ENCODE data around the gene ARHGAP25. TPM values are rescaled to one million over a fixed set of nuclear protein-coding genes. Genes with fewer than 3 reads are reported as not detected.

The ARHGAP25 gene
- polyA plus RNA-seq, 1 donor (not counting 4 experiments of a cell fraction or from before 2014, with no cell fraction given): 25.3 TPM

- DNase-seq (ENCODE audit: low read depth, low spot score) (no peak), FAIRE-seq (no peak)
- Histone ChIP-seq H3K4me1 (ENCODE audit: control insufficient read depth, extremely low read depth, insufficient read depth, low read length) (peaks cover 25% of the 10 kb centered on the region), H3K4me3 (ENCODE audit: control insufficient read depth in 2 of 3, extremely low read depth in 1 of 3, insufficient read depth in 2 of 3, low read depth in 1 of 3, low read length in 3 of 3) (no peak overlapping the region), H4K20me1 (ENCODE audit: control insufficient read depth, extremely low read depth, insufficient read depth, low read length) (no peaks in the 10 kb centered on the region), H3K79me2 (ENCODE audit: control insufficient read depth, insufficient read depth, low read length) (no peaks in the 10 kb centered on the region), H3K9me3 (ENCODE audit: control insufficient read depth, low read depth, low read length) (no peaks in the 10 kb centered on the region), H3K9ac (ENCODE audit: control insufficient read depth, extremely low read depth, insufficient read depth, low read length) (no peak overlapping the region), H3K4me2 (ENCODE audit: control insufficient read depth, extremely low read depth, insufficient read depth, low read depth, low read length) (no peak overlapping the region), H3K27ac (ENCODE audit: control insufficient read depth, insufficient read depth, low read length) (no peak overlapping the region), H3K9me1 (ENCODE audit: control insufficient read depth, extremely low read depth, insufficient read depth, low read length) (no peaks in the 10 kb centered on the region), H3K27me3 (ENCODE audit: control insufficient read depth, extremely low read depth, insufficient read depth, low read length) (no peaks in the 10 kb centered on the region), H2AFZ (ENCODE audit: control insufficient read depth, low read length) (no peak overlapping the region), H3K36me3 (ENCODE audit: control insufficient read depth in 2 of 2, extremely low read depth in 1 of 2, insufficient read depth in 2 of 2, low read length in 2 of 2) (no peaks in the 10 kb centered on the region)
- dilution Hi-C loops (cut with MboI; ENCODE audit: extremely low pct_ligation_motif_present, low sequenced_read_pairs): no loop called here
- no peak for TF ChIP-seq CTCF (optimal IDR thresholded peaks at IDR 0.05 in 1 of 3, IDR thresholded peaks at IDR 0.05 in 1 of 3, conservative IDR thresholded peaks at IDR 0.05 in 1 of 3; ENCODE audit: extremely low read depth in 1 of 3, insufficient read depth in 2 of 3, low read length in 3 of 3)
- TF ChIP-seq EZH2 (IDR thresholded peaks at IDR 0.05; ENCODE audit: low read length): no peak
These were observed 32.7 kb downstream of the ARHGAP25 start for GRCh38 chr2:68767031-68767961.

GRCh38 chr2:68767996-68768395, 33.4 kb downstream of the ARHGAP25 start:
- DNase-seq (ENCODE audit: low read depth, low spot score) (no peak), FAIRE-seq (no peak)
- no peak overlapping the region for H3K4me3 ChIP-seq (ENCODE audit: control insufficient read depth in 2 of 3, extremely low read depth in 1 of 3, insufficient read depth in 2 of 3, low read depth in 1 of 3, low read length in 3 of 3)
- no peak overlapping the region for H2AFZ ChIP-seq (ENCODE audit: control insufficient read depth, low read length)
- no peaks in the 10 kb centered on the region for H3K9me1 ChIP-seq (ENCODE audit: control insufficient read depth, extremely low read depth, insufficient read depth, low read length)
- no peaks in the 10 kb centered on the region for H3K27me3 ChIP-seq (ENCODE audit: control insufficient read depth, extremely low read depth, insufficient read depth, low read length)
- H3K79me2 ChIP-seq (ENCODE audit: control insufficient read depth, insufficient read depth, low read length): no peaks in the 10 kb centered on the region
- H3K4me1 ChIP-seq (ENCODE audit: control insufficient read depth, extremely low read depth, insufficient read depth, low read length): peaks cover 25% of the 10 kb centered on the region
- TF ChIP-seq EZH2 (IDR thresholded peaks at IDR 0.05; ENCODE audit: low read length): no peak
- TF ChIP-seq CTCF (optimal IDR thresholded peaks at IDR 0.05 in 1 of 3, IDR thresholded peaks at IDR 0.05 in 1 of 3, conservative IDR thresholded peaks at IDR 0.05 in 1 of 3; ENCODE audit: extremely low read depth in 1 of 3, insufficient read depth in 2 of 3, low read length in 3 of 3): no peak
- H3K9me3 ChIP-seq (ENCODE audit: control insufficient read depth, low read depth, low read length): no peaks in the 10 kb centered on the region
- no peak overlapping the region for H3K9ac ChIP-seq (ENCODE audit: control insufficient read depth, extremely low read depth, insufficient read depth, low read length)
- no peak overlapping the region for H3K27ac ChIP-seq (ENCODE audit: control insufficient read depth, insufficient read depth, low read length)
- no peaks in the 10 kb centered on the region for H3K36me3 ChIP-seq (ENCODE audit: control insufficient read depth in 2 of 2, extremely low read depth in 1 of 2, insufficient read depth in 2 of 2, low read length in 2 of 2)
- H3K4me2 ChIP-seq (ENCODE audit: control insufficient read depth, extremely low read depth, insufficient read depth, low read depth, low read length): no peak overlapping the region
- dilution Hi-C loops (cut with MboI; ENCODE audit: extremely low pct_ligation_motif_present, low sequenced_read_pairs): no loop called here
- no peaks in the 10 kb centered on the region for H4K20me1 ChIP-seq (ENCODE audit: control insufficient read depth, extremely low read depth, insufficient read depth, low read length)

Data from keratinocyte (primary cell).